Raji (cell line): Measurements from ENCODE around the gene MTSS2.

Source experiments
- POLR2A ChIP-seq: IDR thresholded peaks from 2 replicates; pipeline ENCODE4 v1.6.1; 2011; ENCODE audit warnings: low read depth, low read length, control low read depth; ENCODE audit not compliant: insufficient read depth

MTSS2 gene, protein sequence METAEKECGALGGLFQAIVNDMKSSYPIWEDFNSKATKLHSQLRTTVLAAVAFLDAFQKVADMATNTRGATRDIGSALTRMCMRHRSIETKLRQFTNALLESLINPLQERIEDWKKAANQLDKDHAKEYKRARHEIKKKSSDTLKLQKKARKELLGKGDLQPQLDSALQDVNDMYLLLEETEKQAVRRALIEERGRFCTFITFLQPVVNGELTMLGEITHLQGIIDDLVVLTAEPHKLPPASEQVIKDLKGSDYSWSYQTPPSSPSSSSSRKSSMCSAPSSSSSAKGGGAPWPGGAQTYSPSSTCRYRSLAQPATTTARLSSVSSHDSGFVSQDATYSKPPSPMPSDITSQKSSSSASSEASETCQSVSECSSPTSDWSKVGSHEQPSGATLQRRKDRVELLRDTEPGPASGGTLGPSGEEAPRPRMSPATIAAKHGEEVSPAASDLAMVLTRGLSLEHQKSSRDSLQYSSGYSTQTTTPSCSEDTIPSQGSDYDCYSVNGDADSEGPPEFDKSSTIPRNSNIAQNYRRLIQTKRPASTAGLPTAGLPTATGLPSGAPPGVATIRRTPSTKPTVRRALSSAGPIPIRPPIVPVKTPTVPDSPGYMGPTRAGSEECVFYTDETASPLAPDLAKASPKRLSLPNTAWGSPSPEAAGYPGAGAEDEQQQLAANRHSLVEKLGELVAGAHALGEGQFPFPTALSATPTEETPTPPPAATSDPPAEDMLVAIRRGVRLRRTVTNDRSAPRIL

DNA sequence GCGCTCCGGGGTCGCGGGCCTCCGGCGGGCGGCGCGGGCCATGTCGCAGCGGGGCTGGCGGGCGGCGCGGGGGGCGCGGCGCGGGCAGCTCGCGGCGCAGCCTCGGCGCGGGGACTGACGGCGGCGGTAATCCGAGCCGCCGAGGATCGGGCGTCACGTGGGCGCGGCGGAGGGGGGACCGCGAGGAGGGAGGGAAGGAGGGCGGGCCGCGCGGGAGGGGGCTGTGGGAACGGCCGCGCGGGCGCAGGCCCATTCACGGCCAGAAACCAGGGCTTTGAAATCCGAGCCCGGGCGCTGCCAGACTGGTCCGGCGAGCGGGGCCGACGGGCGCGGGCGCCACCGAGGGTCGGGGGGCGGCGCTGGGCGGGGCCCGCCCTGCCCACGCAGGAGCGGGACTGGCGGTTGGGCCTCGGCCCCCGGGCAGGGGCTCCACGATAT is at the start of gene MTSS2:
TSS of gene MTSS2 (minus strand) at position 116 of the 438 bp plus-strand sequence. CDS start 262 bp downstream, outside the sequence.
- no peak for TF ChIP-seq POLR2A

DNA sequence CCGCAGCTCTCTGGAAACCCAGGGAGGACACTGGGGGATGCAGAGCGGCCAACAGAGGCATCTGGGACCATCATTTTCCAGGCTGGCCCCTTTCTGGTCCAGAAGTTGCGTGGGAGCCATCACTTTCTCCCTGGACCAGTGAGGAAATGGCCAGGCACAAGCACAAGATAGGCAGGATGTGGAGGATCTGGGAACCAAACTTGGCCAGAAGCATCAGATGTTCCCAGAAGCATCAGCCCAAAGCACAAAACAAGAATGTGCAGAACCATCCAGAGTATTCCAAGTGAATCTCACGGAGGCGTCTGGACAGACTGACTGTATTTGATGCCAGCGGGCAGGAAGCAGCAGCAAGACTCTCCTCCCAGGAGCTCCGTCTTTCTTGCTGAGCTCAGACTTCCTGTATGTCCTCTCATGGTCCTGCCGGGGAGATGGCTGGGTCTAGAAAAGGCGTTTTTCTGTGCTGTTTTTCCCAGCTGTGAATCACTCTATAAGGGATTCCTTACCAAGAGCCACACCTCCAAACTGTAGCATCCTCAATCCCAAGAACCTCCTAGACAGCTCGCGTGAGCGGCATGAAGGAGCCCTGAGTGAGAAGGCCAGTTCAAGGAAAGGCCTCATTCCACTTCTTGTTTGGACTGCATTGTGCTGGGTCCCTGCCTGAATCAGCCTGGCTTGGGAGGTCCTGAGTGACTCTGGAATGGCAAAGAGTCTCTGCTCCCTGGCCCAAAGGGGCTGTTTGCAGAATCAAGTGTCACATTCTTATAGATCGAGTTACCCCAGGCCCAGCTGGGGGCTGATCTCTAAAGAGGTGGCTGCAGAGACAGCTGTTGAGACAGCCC is 49.5 kb upstream of the MTSS2 start:
- TF ChIP-seq POLR2A = no peak

DNA sequence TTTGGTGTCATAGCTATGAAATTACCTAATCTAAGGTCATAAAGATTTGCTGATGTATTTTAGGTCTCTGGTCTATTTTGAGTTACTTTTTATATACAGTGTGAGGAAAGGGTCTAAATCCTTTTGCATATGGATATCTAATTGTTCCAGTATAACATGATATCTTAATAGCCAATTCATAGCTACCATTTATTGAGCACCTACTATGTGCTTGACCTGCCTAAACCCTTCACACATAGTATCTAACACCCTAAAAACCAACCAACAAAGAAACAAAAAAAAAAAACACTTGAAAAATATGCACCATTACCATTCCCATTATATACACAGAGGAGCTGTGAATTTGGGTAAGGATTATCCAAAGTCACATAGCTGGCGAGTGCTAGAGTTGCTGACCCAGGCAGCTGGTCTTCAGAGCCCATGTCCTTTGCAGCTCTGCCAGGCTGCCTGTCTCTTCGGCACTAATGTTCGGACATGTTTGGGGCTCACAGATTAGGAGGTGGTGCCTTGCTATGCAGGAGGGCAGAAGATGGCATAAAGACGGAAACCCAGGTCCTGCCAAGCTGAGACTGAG is 48.8 kb upstream of the MTSS2 start:
- TF ChIP-seq POLR2A = no peak

DNA sequence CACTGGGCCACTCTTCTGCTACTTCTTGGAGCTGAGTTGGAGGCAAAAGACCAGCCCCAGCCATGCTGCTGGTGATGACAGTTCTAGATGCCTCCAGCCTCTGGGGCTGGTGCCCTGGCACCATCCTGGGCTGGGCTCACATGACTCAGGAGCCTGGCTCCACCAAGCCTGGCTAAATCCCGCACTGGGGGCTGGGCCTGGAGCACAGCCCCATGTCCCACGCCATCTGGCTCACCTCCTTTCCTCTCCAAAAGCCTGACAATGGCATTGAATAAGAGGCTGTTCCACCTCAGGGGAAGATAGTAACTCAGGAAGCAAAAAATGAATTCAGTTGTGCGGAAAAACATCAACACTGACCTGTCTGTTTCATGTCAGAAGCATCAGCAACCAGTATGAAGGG is 45.1 kb upstream of the MTSS2 start:
- TF ChIP-seq POLR2A = no peak

DNA sequence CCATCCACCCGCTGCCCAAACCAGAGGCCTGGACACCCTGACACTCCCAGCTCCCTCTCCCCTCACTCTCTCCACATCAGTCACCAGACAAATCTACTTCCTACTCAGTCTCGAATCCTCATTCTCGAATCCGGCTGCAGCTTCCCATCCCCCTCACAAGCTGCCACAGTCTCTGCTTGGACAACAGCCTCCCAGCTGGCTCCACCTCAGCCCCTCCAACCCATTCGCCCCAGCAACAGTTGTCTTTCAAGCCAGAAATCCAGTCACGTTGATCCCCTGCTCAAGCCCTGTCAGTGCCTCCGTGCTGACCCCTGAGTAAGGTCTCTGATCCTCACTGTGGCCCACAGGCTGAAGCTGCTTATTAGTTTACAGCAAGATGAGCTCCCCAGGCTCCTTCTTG is 44.2 kb upstream of the MTSS2 start:
- no peak for TF ChIP-seq POLR2A

DNA sequence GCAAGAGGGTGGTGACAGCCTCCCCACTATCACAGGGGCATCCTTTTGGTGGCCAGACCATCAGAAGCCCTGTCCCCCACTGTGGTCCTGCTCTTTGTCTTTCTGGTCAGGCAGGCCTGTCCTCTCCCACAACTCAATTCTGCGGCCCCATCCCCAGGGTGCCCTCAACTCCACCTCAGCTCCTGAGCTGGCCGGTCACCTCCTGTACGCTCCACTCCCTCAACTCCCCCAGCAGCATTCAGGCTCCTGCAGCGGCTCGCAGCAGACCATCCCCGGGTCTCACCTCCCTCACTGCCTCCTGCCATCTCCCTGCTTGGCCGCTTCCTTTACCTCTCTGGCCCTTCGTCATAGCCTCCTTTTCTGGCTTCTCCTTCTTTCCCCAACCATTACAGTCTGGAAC is 43.4 kb upstream of the MTSS2 start:
- no peak for TF ChIP-seq POLR2A

DNA sequence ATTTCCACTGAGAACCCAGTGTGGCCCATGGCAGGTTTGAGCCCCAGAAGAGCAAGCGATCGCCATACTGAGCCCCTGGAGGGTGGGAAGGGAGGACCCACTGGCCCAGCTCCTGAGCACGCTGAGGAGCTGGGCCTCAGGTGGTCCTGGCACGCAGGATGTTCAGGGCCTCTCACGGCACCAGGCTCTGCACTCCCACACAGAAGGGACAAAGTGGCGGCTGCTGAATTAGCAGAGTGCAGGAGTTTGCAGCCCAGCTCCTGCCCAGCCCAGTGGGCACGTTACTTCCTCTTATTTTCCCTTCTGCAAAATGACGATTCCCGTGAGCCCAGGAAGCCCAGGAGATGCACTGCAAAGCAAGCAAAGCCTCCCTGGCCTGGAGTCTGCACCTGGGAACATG is 42.3 kb upstream of the MTSS2 start:
- no peak for TF ChIP-seq POLR2A

DNA sequence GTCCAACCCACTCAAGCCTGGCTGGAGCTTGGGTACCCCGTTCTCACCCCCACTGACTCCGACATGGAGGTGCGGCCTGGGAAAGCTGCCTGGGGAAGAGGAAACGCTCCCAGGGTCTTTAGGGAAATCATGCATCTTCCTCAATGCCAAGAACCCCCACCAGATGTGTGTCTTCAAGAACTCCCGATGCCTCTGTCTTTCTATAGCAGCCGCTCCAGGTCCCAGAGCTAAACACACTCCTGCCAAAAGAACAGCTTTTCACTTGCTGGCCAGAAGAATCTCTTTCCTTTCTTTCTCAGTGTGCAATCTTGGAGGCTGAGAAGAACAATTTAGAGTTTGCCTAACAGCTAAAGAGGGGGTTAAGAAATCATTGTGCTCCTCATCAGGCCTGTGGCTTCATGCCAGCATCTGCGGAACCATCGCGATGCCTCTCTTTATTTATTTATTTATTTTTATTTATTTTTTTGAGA is 41.1 kb upstream of the MTSS2 start:
- TF ChIP-seq POLR2A = no peak

DNA sequence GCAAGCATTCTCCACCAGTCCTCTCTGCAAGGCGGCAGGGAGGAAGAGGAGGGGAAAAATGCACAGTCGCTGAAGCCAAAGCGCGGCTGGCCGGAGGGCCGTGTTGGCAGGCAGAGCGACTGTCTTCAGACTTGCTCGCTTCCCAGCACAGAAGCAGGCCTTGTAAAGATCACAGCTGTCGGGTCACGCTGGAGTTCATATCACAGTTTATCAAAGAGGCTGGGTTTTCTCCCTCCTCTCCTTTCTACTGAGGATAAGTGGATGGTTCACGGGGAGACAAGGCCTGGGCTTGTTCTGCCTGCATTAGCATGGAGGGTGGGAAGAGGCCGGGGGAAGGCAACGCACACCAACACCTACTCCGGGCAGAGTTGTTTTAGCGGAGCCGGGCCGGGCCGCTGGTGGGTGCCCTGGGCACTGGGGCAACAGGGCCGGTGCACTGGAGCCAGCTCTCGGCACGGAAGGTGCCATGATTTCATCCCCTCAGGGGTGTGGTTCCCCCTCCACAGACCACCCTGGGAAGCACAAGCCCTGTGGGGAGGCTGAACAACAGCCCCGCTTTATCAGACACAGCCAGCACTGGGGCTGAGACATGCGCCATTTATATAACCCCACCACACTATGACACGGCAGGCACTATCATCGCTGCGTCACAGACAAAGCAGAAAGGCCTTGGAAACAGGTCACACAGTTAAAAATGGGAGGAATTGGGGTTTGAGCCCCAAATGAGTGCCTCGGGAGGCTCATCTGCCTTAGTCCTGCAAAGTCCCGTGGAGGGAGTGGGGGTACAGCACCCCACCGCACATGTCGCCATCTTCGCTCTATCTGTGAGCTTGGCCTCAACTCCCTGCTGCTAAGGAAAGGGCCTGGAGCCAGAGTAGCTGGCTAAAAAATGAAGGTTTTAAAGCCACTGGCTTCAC is 40.3 kb upstream of the MTSS2 start:
- no peak for TF ChIP-seq POLR2A

DNA sequence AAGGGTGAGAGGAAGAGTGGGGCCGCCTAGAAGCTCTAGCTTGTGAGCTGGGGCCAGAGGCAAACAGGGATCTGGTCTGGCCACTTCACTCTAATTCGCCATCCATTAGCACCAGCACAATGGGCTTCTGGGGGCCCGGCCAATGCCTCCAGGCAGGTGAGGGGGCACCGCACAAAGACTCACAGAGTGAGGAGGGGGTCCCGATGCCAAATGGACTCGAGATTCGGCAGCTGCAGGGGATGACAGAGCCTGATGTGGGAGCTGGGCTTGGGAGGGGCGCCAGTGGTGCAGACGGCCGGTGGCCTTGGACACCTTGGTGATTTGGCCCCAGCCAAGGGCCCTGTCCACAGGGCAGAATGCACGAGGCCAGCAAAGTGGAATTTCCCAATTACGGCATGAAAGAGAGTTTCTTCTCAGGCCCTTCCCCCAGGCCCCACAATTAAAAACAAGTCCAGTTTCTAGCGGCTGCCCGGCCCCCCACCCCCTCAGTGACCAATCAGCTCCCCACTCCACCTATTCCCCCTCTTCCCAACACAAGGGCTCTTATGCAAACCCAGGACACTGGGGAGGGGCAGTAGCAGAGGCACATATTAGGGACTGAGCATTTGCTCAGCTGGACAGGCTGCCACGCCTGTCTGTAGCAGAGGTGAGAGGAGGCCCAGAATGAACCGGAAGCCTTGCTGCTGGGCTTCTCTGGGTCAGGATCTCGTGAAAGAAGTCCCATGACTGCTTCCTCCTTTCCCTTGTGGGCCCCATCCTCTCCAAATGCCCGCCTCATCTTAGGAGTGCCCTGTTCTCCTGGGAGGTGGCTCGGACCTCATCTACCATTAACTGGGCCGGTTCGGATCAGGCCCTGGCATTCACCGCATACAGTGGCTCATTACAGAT is 39.4 kb upstream of the MTSS2 start:
- no peak for TF ChIP-seq POLR2A

DNA sequence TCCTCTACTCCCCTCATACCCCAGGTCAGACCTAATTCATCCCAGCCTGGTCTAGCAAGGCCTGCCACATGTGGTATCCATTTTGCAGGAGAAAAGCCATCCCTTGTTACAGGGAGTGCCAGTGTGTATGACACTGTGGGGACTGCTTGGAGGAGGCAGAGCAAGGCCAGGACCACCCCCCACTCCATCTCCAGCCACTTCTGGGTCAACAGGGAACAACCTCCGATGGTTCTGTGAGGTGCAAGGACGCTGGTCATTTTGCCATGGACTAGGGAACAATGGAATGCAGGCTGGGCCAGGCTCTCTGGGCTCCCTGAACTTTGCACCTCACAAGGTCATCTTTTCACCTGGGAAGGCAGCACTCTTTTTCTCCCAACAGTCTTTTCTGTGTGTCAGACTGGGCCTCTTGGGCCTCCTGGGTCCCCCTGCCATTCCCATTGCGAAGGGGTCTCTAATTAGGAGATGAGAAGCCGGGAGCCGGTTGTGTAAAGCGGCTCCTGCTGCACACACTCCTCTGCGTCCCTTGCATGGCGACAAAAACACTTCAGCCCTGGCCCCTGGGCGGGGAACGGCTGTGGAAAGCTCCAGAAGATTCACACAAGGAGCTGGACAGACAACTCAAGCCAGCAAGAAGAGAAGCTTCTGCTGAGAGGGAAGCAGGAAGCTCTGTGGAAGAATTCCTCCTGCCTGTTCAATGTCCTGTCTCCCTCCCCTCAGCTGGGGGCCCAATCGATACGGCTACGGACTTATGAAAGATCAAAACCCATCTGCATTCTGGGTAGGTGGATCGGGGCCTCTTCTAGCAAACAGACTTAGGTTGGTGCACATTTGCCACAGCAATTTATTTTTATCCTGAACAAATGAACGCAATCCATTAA is 38.5 kb upstream of the MTSS2 start:
- no peak for TF ChIP-seq POLR2A

DNA sequence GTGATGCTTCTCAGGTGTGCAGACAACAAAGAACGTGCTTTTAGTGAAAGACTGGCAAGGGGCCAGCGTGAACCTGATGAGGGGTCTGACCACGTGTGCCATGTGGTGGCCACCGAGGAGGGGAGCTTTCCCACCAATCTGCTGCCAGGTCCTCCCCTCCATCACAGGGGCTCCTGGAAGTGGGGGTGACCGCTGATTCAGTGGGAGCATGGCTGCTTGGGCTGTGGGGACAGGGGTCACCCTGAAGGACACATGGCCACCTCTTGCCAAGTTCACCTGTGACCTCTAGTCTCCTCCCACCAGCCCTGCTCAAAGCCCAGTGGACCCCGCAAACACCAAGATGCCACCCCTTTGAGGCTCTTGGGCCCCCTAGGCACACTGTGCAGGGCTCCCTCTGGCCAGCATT is 37.9 kb upstream of the MTSS2 start:
- TF ChIP-seq POLR2A = no peak
